SK-N-SH (cell line): ENCODE data around the gene ABCC5. TPM values are rescaled to one million over a fixed set of nuclear protein-coding genes. Genes with fewer than 3 reads are reported as not detected.

Experiments used
- CTCF ChIA-PET: fragments of 300-600, 350-600 bp; formaldehyde crosslinking; extraction: SDS; loops from one replicate; lab custom pipeline; 2021; lab: Yijun Ruan, JAX
- POLR2A ChIA-PET: fragments of 350-600 bp; sonication (Branson Sonifier 250); formaldehyde crosslinking; extraction: SDS; loops from one replicate; lab custom pipeline; 2020; ENCODE audit warnings: antibody characterized with exemption, inconsistent platforms; lab: Yijun Ruan, JAX
- DNase-seq: peaks from one replicate; pipeline ENCODE4 v3.0.0; 2012
- H2AFZ ChIP-seq: fragments of 200-600 bp; sonication (generic); 2 replicates; pipeline ENCODE4 v1.8.1; 2016; ENCODE audit warnings: antibody characterized with exemption, mild to moderate bottlenecking, low read depth
- H3F3A ChIP-seq: fragments of 200-600 bp; sonication (generic); replicated peaks from 2 replicates; pipeline ENCODE3; 2016; ENCODE audit warnings: antibody characterized with exemption, mild to moderate bottlenecking; ENCODE audit not compliant: insufficient read depth
- H3K27ac ChIP-seq, 2 experiments: fragments of 200-500 bp in 1 of 2; fragments of 200-600 bp in 1 of 2; sonication (Bioruptor generic) in 1 of 2; sonication (generic), shearing (Covaris generic) in 1 of 2; 2 replicates each; pipeline versions ENCODE4 v1.5.1 to v1.6.1; 2014 to 2016; ENCODE audit warnings: low read depth in 2 of 2, inconsistent platforms in 1 of 2, low read length in 1 of 2, mild to moderate bottlenecking in 1 of 2, mixed read lengths in 1 of 2
- H3K27me3 ChIP-seq: fragments of 200-600 bp; sonication (generic), shearing (Covaris generic); 2 replicates; pipeline ENCODE4 v1.6.1; 2016; ENCODE audit warnings: mixed run types; ENCODE audit not compliant: insufficient read depth
- H3K36me3 ChIP-seq, 2 experiments: fragments of 200-500 bp in 1 of 2; fragments of 200-600 bp in 1 of 2; sonication (Bioruptor generic) in 1 of 2; sonication (generic) in 1 of 2; replicated peaks in 1 of 2; 2 replicates each; pipeline versions ENCODE3 to v1.5.1; 2014 to 2016; ENCODE audit warnings: low read length in 1 of 2, mild to moderate bottlenecking in 1 of 2; ENCODE audit not compliant: insufficient read depth in 2 of 2, control insufficient read depth in 1 of 2
- H3K4me1 ChIP-seq, 2 experiments: fragments of 200-500 bp in 1 of 2; fragments of 200-600 bp in 1 of 2; sonication (Bioruptor generic) in 1 of 2; sonication (generic), shearing (Covaris generic) in 1 of 2; 2 replicates each; pipeline versions ENCODE4 v1.5.1 to v1.6.1; 2014 to 2016; ENCODE audit warnings: low read depth in 1 of 2, low read length in 1 of 2, mixed run types in 1 of 2; ENCODE audit not compliant: insufficient read depth in 2 of 2, control insufficient read depth in 1 of 2
- H3K4me2 ChIP-seq: fragments of 200-600 bp; sonication (generic), shearing (Covaris generic); 2 replicates; pipeline ENCODE4 v1.6.1; 2017; ENCODE audit warnings: mixed run types
- H3K4me3 ChIP-seq, 2 experiments: fragments of 200-500 bp in 1 of 2; fragments of 200-600 bp in 1 of 2; sonication (Bioruptor generic) in 1 of 2; sonication (generic), shearing (Covaris generic) in 1 of 2; 2 replicates each; pipeline versions ENCODE4 v1.5.1 to v1.8.1; 2014 to 2016; ENCODE audit warnings: low read depth in 2 of 2, inconsistent platforms in 1 of 2, low read length in 1 of 2, mild to moderate bottlenecking in 1 of 2, mixed read lengths in 1 of 2, moderate library complexity in 1 of 2
- H3K79me2 ChIP-seq: fragments of 200-600 bp; sonication (generic); 2 replicates; pipeline ENCODE4 v1.8.1; 2017; ENCODE audit warnings: mild to moderate bottlenecking; ENCODE audit not compliant: insufficient read depth
- H3K9ac ChIP-seq: fragments of 200-600 bp; sonication (generic); 2 replicates; pipeline ENCODE4 v1.6.1; 2017; ENCODE audit warnings: mixed run types
- H3K9me2 ChIP-seq: fragments of 200-600 bp; sonication (generic); 2 replicates; pipeline ENCODE4 v1.6.1; 2017; ENCODE audit warnings: mixed run types
- H3K9me3 ChIP-seq: fragments of 200-600 bp; sonication (generic); 2 replicates; pipeline ENCODE4 v1.6.1; 2017; ENCODE audit warnings: mixed run types, mild to moderate bottlenecking, moderate library complexity
- H4K20me1 ChIP-seq: fragments of 200-600 bp; sonication (generic); 2 replicates; pipeline ENCODE4 v1.6.1; 2017; ENCODE audit warnings: mild to moderate bottlenecking, mixed run types; ENCODE audit not compliant: insufficient read depth
- CHD2 ChIP-seq: fragments of 150-350 bp; IDR thresholded peaks from 2 replicates; pipeline ENCODE4 v1.6.1; 2018; ENCODE audit warnings: low read length; ENCODE audit not compliant: partially characterized antibody
- CTCF ChIP-seq: fragments of 200-600 bp; sonication (generic); IDR thresholded peaks from 2 replicates; pipeline ENCODE4 v1.6.1; 2017; ENCODE audit warnings: antibody characterized with exemption, mild to moderate bottlenecking, moderate library complexity
- ELF1 ChIP-seq: IDR thresholded peaks from 2 replicates; pipeline ENCODE4 v1.4.0; 2012
- EZH2phosphoT487 ChIP-seq: fragments of 200-600 bp; sonication (generic); IDR thresholded peaks from 2 replicates; pipeline ENCODE4 v1.6.1; 2017; ENCODE audit warnings: low read depth, mixed run types, mild to moderate bottlenecking, antibody characterized with exemption, moderate library complexity, borderline replicate concordance
- FOXM1 ChIP-seq: IDR thresholded peaks from 2 replicates; pipeline ENCODE4 v1.4.0; 2012; ENCODE audit warnings: low read depth, mild to moderate bottlenecking
- JUND ChIP-seq: IDR thresholded peaks from 2 replicates; pipeline ENCODE4 v1.4.0; 2012
- MEF2A ChIP-seq: IDR thresholded peaks from 2 replicates; pipeline ENCODE4 v1.4.0; 2012; ENCODE audit warnings: low read depth, borderline replicate concordance
- NFIC ChIP-seq: IDR thresholded peaks from 2 replicates; pipeline ENCODE4 v1.4.0; 2012; ENCODE audit warnings: borderline replicate concordance
- NRF1 ChIP-seq: IDR thresholded peaks from 2 replicates; pipeline ENCODE4 v1.6.1; 2012; ENCODE audit warnings: low read depth, mild to moderate bottlenecking, low read length
- POLR2AphosphoS5 ChIP-seq: IDR thresholded peaks from 2 replicates; pipeline ENCODE4 v1.6.1; 2012; ENCODE audit warnings: low read depth, low read length
- RAD21 ChIP-seq: IDR thresholded peaks from 2 replicates; pipeline ENCODE4 v1.6.1; 2012; ENCODE audit warnings: mild to moderate bottlenecking, low read length
- RFX5 ChIP-seq: IDR thresholded peaks from 2 replicates; pipeline ENCODE4 v1.6.1; 2012; ENCODE audit warnings: mild to moderate bottlenecking, improper control_type of control experiment, low read length
- RXRA ChIP-seq: IDR thresholded peaks from 2 replicates; pipeline ENCODE4 v1.4.0; 2012; ENCODE audit warnings: low read depth, mild to moderate bottlenecking, borderline replicate concordance
- SIN3A ChIP-seq: IDR thresholded peaks from 2 replicates; pipeline ENCODE4 v1.6.1; 2012; ENCODE audit warnings: low read depth, mild to moderate bottlenecking, low read length, moderate library complexity, borderline replicate concordance
- SMC3 ChIP-seq: IDR thresholded peaks from 2 replicates; pipeline ENCODE4 v1.6.1; 2012; ENCODE audit warnings: low read depth, low read length, improper control_type of control experiment
- TAF1 ChIP-seq: IDR thresholded peaks from 2 replicates; pipeline ENCODE4 v1.6.1; 2012; ENCODE audit warnings: low read depth, mild to moderate bottlenecking, low read length, moderate library complexity, borderline replicate concordance
- TEAD4 ChIP-seq: IDR thresholded peaks from 2 replicates; pipeline ENCODE4 v1.4.0; 2012; ENCODE audit warnings: mild to moderate bottlenecking, borderline replicate concordance; ENCODE audit not compliant: insufficient read depth
- WGBS: methylation state at CpG from one replicate; pipeline ENCODE4 v1.1.6; 2017; ENCODE audit warnings: low lambda C conversion rate; 5-methylcytosine and 5-hydroxymethylcytosine counted together
- polyA plus RNA-seq, 3 experiments: library from polyadenylated mRNA; depleted of rRNA; stranded (reverse); fragments of >200 nt; gene quantifications; 2 replicates each; pipeline ENCODE4 v1.2.3, GENCODE V29; 2012
- TF ChIP-seq, protein P1 (sequence below): IDR thresholded peaks from 2 replicates; pipeline ENCODE4; 2012
- TF ChIP-seq, protein P2 (sequence below): fragments of 150-350 bp; IDR thresholded peaks from 2 replicates; pipeline ENCODE4 v1.6.1; 2017; ENCODE audit warnings: antibody characterized with exemption, low read length, low read depth, borderline replicate concordance
- TF ChIP-seq, protein P3 (sequence below): IDR thresholded peaks from 2 replicates; pipeline ENCODE4 v1.6.1; 2012; ENCODE audit warnings: mild to moderate bottlenecking, low read depth, low read length, moderate library complexity

ABCC5 gene
- polyA plus RNA-seq, 1 of the 3 experiments (the other 2 are of a cell fraction): 25.9 TPM

- no peaks in the 10 kb centered on the region for H3K79me2 ChIP-seq
- WGBS: 92% methylated on average over 13 of the region's 15 CpGs
- CTCF ChIA-PET: interaction anchor here (0.6 to 1.1 kb wide), 3 partner anchors 10 to 451 kb away, joined by 3 to 6 read pairs (median 4); no protein-coding TSS in a partner anchor
- H3K27ac ChIP-seq: no peak overlapping the region
- peaks cover 13 to 32% of the 10 kb centered on the region in 2 experiments for H3K36me3 ChIP-seq
- H3K4me1 ChIP-seq: no peaks in the 10 kb centered on the region
- no peak overlapping the region for H3K4me3 ChIP-seq
- no peaks in the 10 kb centered on the region for H4K20me1 ChIP-seq
- no peaks in the 10 kb centered on the region for H3F3A ChIP-seq
- no peak overlapping the region for H2AFZ ChIP-seq
- H3K9me2 ChIP-seq: no peaks in the 10 kb centered on the region
- no peak overlapping the region for H3K9ac ChIP-seq
- DNase-seq: no peak
- H3K9me3 ChIP-seq: no peaks in the 10 kb centered on the region
- no peak overlapping the region for H3K4me2 ChIP-seq
- TF ChIP-seq JUND: no peak
- no peak for TF ChIP-seq NFIC
- no peak for TF ChIP-seq RFX5
- TF ChIP-seq TEAD4: no peak
- no peak for TF ChIP-seq NRF1
- TF ChIP-seq EZH2phosphoT487: no peak
- TF ChIP-seq, protein P1, sequence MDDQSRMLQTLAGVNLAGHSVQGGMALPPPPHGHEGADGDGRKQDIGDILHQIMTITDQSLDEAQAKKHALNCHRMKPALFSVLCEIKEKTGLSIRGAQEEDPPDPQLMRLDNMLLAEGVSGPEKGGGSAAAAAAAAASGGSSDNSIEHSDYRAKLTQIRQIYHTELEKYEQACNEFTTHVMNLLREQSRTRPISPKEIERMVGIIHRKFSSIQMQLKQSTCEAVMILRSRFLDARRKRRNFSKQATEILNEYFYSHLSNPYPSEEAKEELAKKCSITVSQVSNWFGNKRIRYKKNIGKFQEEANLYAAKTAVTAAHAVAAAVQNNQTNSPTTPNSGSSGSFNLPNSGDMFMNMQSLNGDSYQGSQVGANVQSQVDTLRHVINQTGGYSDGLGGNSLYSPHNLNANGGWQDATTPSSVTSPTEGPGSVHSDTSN: no peak
- no peak for TF ChIP-seq SMC3
- TF ChIP-seq FOXM1: no peak
- TF ChIP-seq SIN3A: no peak
- TF ChIP-seq, all 33 proteins: peak for 0
- H3K27me3 ChIP-seq: no peaks in the 10 kb centered on the region
- POLR2A ChIA-PET: no interaction called here
These were observed 96.6 kb downstream of the ABCC5 start for GRCh38 chr3:183921096-183921495.

DNA sequence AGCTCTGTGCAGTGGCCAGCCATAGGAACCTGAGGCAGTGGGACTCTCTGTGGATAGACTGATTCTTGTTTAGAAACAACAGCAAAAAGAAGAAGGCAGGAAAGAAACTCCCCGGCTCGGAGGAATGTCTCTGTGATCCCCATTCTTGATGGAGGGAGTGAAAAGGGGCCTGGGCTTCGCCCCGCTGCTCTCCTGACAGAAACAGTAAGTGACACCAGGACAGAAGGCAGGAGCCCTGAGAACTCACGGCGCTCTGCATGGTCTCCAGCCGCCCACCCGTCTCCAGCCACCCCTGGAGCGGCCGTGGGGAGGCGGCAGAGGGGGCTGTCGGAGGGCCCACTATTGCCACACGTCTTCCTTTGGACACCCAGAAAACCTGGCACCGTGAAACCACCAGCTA lies 97.3 kb downstream of the ABCC5 start:
- H3K27ac ChIP-seq: no peak overlapping the region
- H3K4me1 ChIP-seq: no peaks in the 10 kb centered on the region
- no peak overlapping the region for H3K4me2 ChIP-seq
- no peak overlapping the region for H3K9ac ChIP-seq
- H3K9me3 ChIP-seq: no peaks in the 10 kb centered on the region
- H3K9me2 ChIP-seq: no peaks in the 10 kb centered on the region
- H3K36me3 ChIP-seq: peaks cover 12 to 32% of the 10 kb centered on the region in 2 experiments
- no peak for DNase-seq
- 93% methylated on average over 11 of the region's 14 CpGs for WGBS
- ChIA-PET POLR2A (no interaction called here), CTCF (interaction anchor here (1.1 kb wide), 2 partner anchors 9 to 15 kb away, joined by 4 to 6 read pairs; no protein-coding TSS in a partner anchor)
- no peak overlapping the region for H3K4me3 ChIP-seq
- H3F3A ChIP-seq: no peaks in the 10 kb centered on the region
- H4K20me1 ChIP-seq: no peaks in the 10 kb centered on the region
- no peaks in the 10 kb centered on the region for H3K27me3 ChIP-seq
- no peak overlapping the region for H2AFZ ChIP-seq
- H3K79me2 ChIP-seq: no peaks in the 10 kb centered on the region
- TF ChIP-seq POLR2AphosphoS5: no peak
- TF ChIP-seq RFX5: no peak
- TF ChIP-seq RXRA: no peak
- TF ChIP-seq MEF2A: no peak
- TF ChIP-seq CHD2: no peak
- TF ChIP-seq ELF1: no peak
- TF ChIP-seq, protein P2, sequence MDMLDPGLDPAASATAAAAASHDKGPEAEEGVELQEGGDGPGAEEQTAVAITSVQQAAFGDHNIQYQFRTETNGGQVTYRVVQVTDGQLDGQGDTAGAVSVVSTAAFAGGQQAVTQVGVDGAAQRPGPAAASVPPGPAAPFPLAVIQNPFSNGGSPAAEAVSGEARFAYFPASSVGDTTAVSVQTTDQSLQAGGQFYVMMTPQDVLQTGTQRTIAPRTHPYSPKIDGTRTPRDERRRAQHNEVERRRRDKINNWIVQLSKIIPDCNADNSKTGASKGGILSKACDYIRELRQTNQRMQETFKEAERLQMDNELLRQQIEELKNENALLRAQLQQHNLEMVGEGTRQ: no peak
- TF ChIP-seq CTCF: no peak
- no peak for TF ChIP-seq NFIC
- TF ChIP-seq, protein P3, sequence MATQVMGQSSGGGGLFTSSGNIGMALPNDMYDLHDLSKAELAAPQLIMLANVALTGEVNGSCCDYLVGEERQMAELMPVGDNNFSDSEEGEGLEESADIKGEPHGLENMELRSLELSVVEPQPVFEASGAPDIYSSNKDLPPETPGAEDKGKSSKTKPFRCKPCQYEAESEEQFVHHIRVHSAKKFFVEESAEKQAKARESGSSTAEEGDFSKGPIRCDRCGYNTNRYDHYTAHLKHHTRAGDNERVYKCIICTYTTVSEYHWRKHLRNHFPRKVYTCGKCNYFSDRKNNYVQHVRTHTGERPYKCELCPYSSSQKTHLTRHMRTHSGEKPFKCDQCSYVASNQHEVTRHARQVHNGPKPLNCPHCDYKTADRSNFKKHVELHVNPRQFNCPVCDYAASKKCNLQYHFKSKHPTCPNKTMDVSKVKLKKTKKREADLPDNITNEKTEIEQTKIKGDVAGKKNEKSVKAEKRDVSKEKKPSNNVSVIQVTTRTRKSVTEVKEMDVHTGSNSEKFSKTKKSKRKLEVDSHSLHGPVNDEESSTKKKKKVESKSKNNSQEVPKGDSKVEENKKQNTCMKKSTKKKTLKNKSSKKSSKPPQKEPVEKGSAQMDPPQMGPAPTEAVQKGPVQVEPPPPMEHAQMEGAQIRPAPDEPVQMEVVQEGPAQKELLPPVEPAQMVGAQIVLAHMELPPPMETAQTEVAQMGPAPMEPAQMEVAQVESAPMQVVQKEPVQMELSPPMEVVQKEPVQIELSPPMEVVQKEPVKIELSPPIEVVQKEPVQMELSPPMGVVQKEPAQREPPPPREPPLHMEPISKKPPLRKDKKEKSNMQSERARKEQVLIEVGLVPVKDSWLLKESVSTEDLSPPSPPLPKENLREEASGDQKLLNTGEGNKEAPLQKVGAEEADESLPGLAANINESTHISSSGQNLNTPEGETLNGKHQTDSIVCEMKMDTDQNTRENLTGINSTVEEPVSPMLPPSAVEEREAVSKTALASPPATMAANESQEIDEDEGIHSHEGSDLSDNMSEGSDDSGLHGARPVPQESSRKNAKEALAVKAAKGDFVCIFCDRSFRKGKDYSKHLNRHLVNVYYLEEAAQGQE: no peak
- no peak for TF ChIP-seq NRF1
- TF ChIP-seq, protein P1: no peak
- TF ChIP-seq TEAD4: no peak
- no peak for TF ChIP-seq TAF1
- TF ChIP-seq RAD21: no peak
